ENCODE data around the gene GMCL1. TPM values are rescaled to one million over a fixed set of nuclear protein-coding genes. Genes with fewer than 3 reads are reported as not detected.
A peak's percentile ranks its signal among the peaks of the same experiment; 100 is the strongest.

Gene GMCL1
- total RNA-seq, 1 donor from 2014 or later: 8.7 TPM

DNA sequence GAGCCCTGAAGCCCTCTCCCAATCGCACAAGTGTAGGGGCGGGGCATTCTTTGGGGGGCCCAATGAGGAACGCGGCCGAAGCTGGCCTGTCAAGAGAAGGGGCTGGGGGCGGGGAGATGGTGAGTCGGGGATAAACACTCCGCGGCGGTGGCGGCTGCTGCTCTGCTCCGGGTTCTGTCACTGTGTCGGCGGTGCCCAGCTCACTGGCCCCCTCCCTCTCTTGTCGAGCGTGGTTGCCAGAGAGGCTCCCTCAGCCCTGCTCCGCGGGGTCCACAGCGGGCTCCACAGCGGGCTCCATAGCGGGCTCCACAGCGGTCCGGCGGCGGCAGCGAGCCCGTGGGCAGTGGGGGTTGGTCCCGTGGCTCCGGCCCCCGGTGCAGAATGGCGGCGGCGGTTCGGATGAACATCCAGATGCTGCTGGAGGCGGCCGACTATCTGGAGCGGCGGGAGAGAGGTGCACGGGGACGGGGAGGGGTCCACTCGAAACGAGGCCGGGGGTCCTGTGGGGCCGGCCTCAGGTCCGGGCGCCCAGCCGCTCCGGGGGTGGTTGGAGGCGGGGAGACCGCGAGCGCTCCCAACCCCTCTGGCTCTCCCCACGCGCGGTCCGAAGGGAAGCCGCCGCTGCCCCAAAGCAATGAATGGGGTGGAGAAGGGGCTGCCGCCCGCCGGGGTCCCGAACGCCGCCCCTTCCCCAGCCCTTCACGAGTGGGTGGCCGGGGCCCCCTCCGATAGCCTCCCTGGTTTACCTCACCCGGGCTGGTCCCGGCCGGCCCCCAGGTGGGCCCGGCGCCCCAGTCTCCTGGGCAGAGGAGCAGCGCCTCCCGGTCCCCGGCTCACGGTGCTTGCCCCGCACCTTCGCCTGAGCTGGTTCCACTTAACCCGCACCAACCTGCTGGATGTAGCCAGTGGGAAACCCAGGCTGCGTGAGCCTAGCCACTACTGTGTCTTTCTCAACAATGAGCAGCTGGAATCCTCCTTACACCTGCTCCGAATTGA is 85.8 kb downstream of the GMCL1 start, which contains the start of gene MXD1:
Gene MXD1 (plus strand): TSS at position 160 of the 996 bp plus-strand sequence. CDS start 222 bp downstream, at position 382.
- TF ChIP-seq, protein P1, sequence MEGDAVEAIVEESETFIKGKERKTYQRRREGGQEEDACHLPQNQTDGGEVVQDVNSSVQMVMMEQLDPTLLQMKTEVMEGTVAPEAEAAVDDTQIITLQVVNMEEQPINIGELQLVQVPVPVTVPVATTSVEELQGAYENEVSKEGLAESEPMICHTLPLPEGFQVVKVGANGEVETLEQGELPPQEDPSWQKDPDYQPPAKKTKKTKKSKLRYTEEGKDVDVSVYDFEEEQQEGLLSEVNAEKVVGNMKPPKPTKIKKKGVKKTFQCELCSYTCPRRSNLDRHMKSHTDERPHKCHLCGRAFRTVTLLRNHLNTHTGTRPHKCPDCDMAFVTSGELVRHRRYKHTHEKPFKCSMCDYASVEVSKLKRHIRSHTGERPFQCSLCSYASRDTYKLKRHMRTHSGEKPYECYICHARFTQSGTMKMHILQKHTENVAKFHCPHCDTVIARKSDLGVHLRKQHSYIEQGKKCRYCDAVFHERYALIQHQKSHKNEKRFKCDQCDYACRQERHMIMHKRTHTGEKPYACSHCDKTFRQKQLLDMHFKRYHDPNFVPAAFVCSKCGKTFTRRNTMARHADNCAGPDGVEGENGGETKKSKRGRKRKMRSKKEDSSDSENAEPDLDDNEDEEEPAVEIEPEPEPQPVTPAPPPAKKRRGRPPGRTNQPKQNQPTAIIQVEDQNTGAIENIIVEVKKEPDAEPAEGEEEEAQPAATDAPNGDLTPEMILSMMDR (conservative IDR thresholded peaks at IDR 0.05; ENCODE audit: low read depth, low read length): no peak
- no peak for DNase-seq (ENCODE audit: low read depth)
- peak within 1 kb of the TSS; percentile 83 for H3K4me3 ChIP-seq (ENCODE audit: low read depth, low read length)

DNA sequence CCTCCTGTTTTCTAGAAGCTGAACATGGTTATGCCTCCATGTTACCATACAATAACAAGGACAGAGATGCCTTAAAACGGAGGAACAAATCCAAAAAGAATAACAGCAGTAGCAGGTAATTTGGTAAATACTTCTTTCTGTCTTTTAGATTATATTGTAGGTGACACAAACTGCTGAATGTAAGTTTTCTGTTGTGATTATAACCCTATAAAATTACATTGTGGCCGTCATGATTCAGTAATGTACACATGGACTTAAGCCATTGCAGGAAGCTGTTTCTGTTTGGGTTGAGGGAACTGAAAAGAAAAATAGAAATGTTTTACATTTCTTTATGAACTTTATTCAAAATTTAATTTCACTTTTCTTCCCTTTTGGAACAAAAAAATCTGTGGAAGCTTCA is 86.6 kb downstream of the GMCL1 start:
- no peak for DNase-seq (ENCODE audit: low read depth)
- TF ChIP-seq, protein P1 (conservative IDR thresholded peaks at IDR 0.05; ENCODE audit: low read depth, low read length): no peak
- peak overlapping the region; percentile 83 for H3K4me3 ChIP-seq (ENCODE audit: low read depth, low read length)

DNA sequence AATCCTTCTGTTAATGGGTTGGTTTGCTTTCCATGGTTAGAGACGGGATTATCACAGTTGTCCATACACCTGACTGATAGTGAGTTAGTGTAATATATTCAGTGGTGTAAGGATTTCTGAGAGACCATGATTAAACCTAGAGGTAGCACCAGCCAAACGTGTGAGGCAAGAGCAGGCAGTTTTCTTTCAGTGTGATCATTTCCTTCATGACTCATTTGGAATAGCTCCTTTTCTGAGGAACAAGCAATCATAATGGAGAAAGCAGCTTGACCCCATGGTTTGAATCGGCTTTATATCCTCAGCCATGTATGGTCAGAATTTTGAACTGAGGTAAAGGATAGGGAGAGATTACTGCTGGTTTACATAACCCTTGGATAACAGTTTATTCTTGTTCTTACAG is 88.4 kb downstream of the GMCL1 start:
- TF ChIP-seq, protein P1 (conservative IDR thresholded peaks at IDR 0.05; ENCODE audit: low read depth, low read length): no peak
- DNase-seq (ENCODE audit: low read depth): no peak
- no peak overlapping the region for H3K4me3 ChIP-seq (ENCODE audit: low read depth, low read length)

DNA sequence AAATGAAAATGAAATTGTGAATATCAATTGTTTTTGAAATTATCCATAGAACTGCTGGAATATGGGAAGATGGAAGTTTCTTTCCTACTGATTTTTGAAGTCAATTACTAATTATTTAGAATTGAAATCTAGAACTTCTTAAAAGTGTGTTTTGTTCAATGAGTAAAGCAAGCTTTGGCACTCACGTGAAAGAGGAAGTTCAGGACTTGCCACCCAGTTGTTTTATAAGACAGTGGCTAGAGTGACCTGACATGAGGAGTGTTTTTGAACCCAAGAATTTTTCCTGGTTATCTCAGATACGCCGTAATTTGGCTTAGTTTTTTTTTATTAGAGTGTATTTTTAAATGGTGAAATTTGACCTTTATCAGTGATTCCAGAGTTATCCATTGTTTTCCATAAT is 88.9 kb downstream of the GMCL1 start:
- TF ChIP-seq, protein P1 (conservative IDR thresholded peaks at IDR 0.05; ENCODE audit: low read depth, low read length): no peak
- no peak for DNase-seq (ENCODE audit: low read depth)
- no peak overlapping the region for H3K4me3 ChIP-seq (ENCODE audit: low read depth, low read length)

DNA sequence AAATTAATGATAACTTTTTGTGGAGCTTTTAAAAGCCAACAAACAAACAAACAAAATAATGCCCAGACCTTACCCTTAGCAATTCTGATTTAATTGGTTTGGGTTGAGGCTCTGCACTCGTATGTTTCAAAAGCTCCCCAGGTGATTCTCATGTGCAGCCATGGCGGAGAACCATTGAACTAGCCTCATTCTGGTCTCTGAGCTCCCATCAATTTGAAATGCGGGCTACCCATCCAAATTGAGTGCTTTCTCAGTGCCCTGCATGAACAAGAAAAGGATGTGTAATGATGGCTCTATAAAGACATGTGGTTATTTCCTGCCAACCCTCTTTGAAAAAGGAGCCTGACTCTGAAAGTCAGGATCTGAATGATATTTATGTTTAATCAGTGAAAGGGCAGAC is 93.7 kb downstream of the GMCL1 start:
- TF ChIP-seq, protein P1 (conservative IDR thresholded peaks at IDR 0.05; ENCODE audit: low read depth, low read length): no peak
- DNase-seq (ENCODE audit: low read depth): no peak
- no peak overlapping the region for H3K4me3 ChIP-seq (ENCODE audit: low read depth, low read length)

DNA sequence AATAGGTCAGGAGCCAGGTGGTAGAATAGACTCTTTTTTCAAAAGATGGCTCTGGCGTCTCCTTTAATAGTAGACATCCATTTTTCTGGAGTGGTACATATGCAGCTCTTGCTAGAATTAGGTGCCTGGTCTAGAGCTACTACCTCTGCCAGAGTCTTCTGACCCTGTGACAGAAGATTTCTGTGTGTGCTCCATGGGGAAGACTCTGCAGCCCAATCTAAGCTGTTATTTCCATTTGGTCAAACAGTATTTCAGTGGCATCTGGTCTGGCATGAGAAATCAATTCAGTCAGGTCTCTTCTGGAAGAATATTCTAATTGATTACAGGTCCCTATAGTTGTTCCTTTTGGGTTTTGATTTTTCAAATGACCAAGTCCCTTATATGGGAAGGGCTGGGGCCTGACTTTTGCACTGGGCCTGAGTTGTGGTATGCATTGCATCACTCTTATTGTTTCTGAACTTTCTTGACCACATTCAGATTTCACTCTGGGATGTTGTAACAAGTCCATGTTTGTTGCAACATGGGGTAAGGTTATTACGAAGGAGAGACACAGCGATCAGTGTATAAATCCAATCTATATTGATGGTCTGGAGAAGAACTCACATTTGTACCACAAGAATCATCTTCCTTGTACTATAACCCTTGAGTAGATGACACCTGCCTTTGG is 97.5 kb downstream of the GMCL1 start:
- no peak for DNase-seq (ENCODE audit: low read depth)
- TF ChIP-seq, protein P1 (conservative IDR thresholded peaks at IDR 0.05; ENCODE audit: low read depth, low read length): no peak
- H3K4me3 ChIP-seq (ENCODE audit: low read depth, low read length): no peak overlapping the region

Other genes starting within 250 kb of the GMCL1 start
- gene AAK1, start 185.9 kb upstream of the GMCL1 start, total RNA-seq: 12.8 and 32.2 TPM in 2 replicates
- 51.4 and 61.2 TPM in 2 replicates for gene ANXA4, start 87.5 kb upstream of the GMCL1 start, total RNA-seq
- gene SNRNP27, start 64.3 kb downstream of the GMCL1 start, total RNA-seq: 60.3 and 88.6 TPM in 2 replicates
- 2.2 and 3.4 TPM in 2 replicates for gene MXD1, start 85.4 kb downstream of the GMCL1 start, total RNA-seq
- gene ASPRV1, start 132.0 kb downstream of the GMCL1 start, total RNA-seq: 0.14 and 0.69 TPM in 2 replicates

Measured in epithelial cell of proximal tubule (primary cell).